HT-29 (cell line): ENCODE measurements around the gene FLNA. TPM values are rescaled to one million over a fixed set of nuclear protein-coding genes. Genes with fewer than 3 reads are reported as not detected.
"Not testable (repeated sequence)": the region's sequence is repeated elsewhere in the genome, so short reads cannot be mapped to it uniquely, and the experiment has no call there.

Experiments
- DNase-seq: peaks from one replicate; pipeline ENCODE4 v3.0.0-alpha.2; 2015; ENCODE audit warnings: low spot score
- total RNA-seq: library from RNA; depleted of rRNA; stranded (reverse); fragments of >200 nt; shearing (Covaris generic); gene quantifications from 2 replicates; pipeline ENCODE4 v1.2.3, GENCODE V29; 2014

FLNA gene
- total RNA-seq, 1 experiment from 2014 or later: 516 TPM

- DNase-seq: no peak
Measured at GRCh38 chrX:154360155-154360713, 14.2 kb downstream of the FLNA start.

GRCh38 chrX:154359362-154360154, 14.9 kb downstream of the FLNA start:
- no peak for DNase-seq

DNA sequence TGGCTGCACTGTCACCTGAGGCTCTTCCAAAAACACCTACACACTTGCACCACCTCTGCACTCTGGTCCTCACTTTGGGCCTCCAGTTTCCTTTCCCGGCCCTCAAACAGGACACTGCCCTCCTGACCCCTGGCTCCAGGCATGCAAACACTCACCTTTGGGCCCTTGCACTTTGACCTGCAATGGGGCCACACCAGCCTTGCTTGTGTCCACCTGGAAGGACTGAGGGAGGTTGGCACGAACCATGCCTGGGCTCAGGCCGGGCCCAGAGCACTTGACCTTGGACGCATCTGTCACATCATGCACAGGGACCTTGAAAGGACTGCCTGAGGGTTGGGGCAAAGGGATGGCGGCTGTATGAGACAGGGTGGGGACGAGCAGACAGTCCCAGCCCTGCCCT, 15.6 kb downstream of the FLNA start:
- DNase-seq: no peak

DNA sequence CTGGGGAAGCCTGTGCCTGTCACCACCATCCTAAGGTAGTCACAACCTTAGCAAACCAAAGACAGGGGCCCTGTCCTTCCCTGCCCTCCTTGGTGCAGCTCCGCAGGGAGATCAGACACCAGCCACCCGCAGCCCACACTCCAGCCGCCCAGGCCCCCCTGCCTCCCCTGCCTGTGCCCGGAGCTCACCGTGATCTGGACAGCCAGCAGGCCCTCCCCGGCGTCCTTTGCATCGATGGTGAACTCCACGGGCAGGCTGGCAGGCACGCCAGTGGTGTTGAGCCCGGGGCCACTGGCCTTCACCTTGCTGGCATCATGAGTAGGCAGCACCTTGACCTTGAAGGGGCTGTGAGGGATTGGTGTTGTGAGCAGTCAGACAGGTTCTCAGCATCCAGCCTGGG, 16.4 kb downstream of the FLNA start:
- DNase-seq: no peak

- DNase-seq: no peak
Measured at GRCh38 chrX:154357205-154357604, 17.2 kb downstream of the FLNA start.

- no peak for DNase-seq
Measured at GRCh38 chrX:154356596-154356995, 17.8 kb downstream of the FLNA start.

GRCh38 chrX:154355776-154356140, 18.7 kb downstream of the FLNA start:
- no peak for DNase-seq

GRCh38 chrX:154355094-154355775, 19.2 kb downstream of the FLNA start:
- no peak for DNase-seq

- DNase-seq: no peak
Measured at GRCh38 chrX:154354516-154354915, 19.9 kb downstream of the FLNA start.

DNA sequence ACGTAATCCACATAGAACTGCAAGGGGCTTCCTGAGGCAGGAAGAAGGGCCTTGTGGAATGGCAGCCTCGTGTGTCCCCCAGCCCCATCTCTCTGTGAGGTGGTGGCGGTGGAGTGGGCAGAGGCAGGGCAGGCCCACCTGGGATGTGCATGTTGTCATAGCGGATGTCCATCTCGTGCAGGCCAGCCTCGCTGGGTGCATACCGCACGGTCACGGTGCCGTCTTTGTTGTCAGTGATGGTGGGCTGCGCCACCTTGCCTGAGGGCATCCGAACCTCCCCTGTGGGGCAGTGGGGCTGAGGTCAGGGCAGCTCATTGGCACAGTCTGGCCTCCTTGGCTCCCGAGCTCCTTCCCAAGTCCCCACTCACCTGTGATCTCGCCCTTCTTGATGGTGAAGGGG, 20.4 kb downstream of the FLNA start:
- no peak for DNase-seq

DNA sequence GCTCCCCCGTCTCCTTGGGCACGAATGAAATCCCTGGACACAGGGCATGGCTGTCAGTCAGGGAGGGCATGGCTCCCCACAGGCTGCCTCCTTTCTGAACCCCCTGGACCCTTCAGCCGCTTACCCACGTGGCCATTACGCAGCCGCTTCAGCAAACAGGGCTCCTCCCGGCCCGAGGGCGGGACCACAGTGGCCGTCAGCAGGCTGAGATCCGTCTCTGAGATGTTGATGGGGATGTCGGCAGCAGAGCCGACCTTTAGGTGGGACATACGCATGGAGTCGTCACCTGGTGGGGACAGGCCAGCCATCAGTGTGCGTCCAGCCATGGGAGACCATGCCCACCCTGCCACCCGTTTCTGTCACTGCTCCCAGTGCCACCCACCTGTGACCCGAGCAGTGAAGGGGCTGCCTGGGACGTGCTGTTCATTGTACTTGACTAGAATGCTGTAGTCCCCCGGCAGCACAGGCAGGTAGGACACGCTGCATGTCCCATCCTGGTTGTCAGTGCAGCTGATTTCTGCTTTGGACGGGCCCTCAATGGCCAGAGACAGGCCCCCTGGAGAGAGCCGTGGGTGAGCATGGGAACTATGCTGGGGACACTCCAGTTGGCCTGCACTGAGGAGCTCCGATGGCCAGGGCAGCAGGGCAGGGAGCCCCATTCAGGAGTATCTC, 21.1 kb downstream of the FLNA start:
- no peak for DNase-seq

GRCh38 chrX:154352466-154352865, 22.0 kb downstream of the FLNA start:
- no peak for DNase-seq

GRCh38 chrX:154352012-154352401, 22.4 kb downstream of the FLNA start:
- no peak for DNase-seq

DNA sequence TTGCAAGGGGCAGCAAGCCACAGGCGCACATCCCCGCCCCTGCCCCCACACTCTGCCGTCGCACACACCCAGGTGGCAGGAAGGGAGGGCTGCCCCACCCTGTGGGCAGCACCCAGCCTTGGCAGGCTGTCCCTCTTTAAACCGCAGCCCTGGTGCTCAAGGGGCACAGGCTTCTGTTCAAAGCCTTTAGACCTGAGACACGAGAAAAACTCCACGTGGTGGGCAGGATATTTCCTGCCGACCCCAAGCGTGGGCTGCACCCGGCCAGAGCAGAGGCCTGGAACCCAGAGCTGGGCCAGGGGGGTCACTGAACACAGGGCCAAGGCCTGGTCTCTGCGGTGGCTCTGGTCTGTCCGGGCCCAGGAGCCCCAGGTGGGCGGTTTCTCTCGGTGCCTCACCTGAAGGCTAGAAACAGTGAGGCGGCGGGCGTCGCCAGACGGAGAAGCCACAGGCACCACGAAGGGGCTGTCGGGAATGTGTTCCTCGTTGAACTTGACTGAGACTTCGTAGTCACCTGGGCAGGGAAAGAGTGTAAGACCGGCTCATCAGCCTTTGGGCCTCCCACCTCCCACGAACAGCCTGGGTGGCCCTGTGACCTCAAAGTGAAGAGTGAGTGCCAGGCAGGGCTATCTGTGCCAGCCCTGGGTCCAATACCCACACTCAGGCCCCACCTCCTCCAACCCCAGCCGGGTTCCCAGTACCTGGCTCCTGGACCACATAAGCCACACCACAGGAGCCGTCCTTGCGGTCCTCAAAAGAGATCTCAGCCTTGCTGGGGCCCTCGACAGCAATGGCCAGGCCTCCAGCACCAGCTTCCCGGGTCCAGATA, 23.0 kb downstream of the FLNA start:
- peak; percentile 66 for DNase-seq

DNA sequence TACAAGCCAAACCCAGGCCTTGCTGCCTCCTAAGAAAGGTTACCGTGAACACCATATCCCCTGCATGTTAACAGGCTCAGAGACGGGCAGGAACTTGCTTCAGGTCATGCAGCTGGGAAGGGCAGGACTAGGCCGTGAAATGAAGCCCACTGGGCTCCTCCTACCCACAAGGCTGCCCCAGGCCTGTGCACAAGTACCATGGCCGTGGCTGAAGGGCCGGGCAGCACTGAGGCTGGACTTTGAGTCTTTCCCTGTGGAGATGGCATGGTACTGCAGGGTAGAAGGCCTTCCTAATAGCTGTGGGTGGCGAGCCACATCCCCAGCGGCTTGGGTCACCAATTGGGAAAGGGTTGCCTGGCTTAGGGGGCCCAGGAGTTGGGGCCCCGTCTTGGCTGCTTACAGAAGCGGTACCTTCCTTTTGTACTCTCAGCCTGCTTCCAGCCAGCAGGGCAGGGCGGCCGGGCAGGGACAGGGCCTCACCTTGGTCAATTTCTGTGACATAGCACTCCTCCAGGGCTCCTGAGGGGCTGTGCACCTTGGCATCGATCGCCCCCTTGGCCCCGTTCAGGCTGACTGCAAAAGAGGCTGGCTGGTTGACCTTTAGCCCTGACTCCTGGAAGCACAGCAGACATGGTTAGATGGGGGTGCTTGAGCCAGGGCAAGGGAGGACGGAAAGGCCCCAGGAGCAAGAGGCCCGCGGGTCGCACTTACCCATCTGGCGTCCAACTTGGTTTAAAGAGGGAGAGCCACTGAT, 23.8 kb downstream of the FLNA start:
- no peak for DNase-seq

GRCh38 chrX:154349979-154350378, 24.5 kb downstream of the FLNA start:
- DNase-seq: no peak

GRCh38 chrX:154349359-154349935, 25.0 kb downstream of the FLNA start:
- no peak for DNase-seq

- no peak for DNase-seq
Measured at GRCh38 chrX:154348646-154349358, 25.6 kb downstream of the FLNA start.

GRCh38 chrX:154348114-154348531, 26.3 kb downstream of the FLNA start:
- DNase-seq: no peak

DNA sequence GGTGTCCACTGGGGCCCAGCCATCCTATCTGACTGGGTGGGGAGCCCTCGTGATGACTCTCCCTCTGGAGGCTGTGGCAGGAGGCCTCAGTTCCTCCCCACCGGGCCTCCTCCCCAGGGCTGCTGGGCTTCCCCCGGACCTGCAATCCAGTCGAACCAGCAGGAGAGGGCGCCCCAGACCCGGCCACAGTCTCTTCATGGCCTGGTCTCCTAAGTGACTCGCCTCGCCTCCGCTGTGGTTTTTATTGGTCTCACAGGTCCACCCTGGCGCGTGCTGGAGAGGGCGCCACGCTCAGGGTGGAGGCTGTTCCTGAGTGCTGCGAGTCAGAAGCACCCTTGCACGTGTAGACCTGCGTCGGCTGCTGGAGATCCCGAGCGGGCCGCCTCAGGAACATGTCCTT, 30.8 kb downstream of the FLNA start:
- not testable (repeated sequence) for DNase-seq
